Hepatic stellate cell (primary cell): ENCODE data around the gene PUS1.

Experiments used
- DNase-seq: peaks from one replicate; pipeline ENCODE4 v3.0.0; 2011; ENCODE audit warnings: low spot score

The PUS1 gene

DNA sequence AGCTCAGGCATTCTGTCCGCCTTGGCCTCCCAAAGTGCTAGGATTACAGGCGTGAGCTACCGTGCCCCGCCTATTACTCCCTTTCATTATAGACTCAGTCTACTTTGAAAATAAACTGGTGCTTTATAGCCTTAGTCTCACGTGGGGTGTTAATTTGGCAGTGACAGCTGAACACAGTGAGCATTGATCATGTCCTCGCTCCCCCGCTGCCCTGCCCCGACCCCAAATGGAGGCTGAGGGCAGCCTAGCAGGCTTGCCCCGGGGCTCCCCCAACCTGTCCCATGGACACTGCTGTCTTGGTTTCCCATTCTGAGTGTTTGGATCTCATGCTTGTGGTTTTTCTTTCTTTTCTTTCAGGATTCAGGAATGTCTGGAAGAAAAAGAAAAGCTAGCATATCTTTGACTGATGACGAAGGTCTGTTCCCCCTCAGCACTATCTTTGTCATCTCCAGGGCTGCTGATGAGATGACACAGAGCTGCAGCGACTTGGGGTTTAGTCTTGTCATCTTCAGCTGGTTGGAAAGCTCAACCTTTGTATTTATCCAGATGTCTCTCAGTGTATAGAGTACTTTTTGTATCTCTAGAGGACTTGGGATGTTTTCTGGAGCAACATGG lies 62.8 kb downstream of the PUS1 start:
- peak; percentile 21 for DNase-seq

DNA sequence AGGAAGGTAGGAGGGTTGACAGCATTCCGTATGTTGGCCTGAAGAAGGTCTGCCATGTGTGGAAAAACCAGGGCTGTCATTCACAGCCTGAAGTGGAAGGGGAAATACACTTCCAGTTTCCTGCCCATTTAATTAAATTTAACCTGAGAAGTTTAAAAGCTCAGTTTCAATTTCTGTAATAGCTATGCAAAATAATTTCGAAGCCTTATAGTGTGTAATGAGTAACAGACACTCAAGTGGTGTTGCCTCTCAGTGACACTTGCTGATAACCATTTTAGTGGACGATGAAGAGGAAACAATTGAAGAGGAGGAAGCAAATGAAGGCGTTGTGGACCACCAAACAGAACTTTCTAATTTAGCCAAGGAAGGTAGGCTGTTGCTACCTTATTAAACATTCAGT lies 65.5 kb downstream of the PUS1 start:
- no peak for DNase-seq
